Tibial nerve (tissue), 4 donors: Measurements from ENCODE around the gene TEX19. TPM values are rescaled to one million over a fixed set of nuclear protein-coding genes. Genes with fewer than 3 reads are reported as not detected.

Experiments
- DNase-seq, 2 donors: peaks; one replicate each; pipeline ENCODE4 v3.0.0-alpha.2; 2019; ENCODE audit warnings: low spot score in 2 of 2
- H3K27ac ChIP-seq, 4 donors: fragments of 200-600 bp; sonication (generic) in 3 of 4; one replicate each; pipeline ENCODE4 v1.5.1; 2017 to 2019; ENCODE audit warnings: mild to moderate bottlenecking in 1 of 4
- H3K27me3 ChIP-seq, 2 donors: fragments of 200-600 bp; sonication (generic) in 1 of 2; one replicate each; pipeline versions ENCODE4 v1.5.1 to v1.6.0; 2017 to 2019
- H3K36me3 ChIP-seq, 3 donors: fragments of 200-600 bp; sonication (generic); one replicate each; pipeline ENCODE4 v1.5.1; 2018 to 2019
- H3K4me1 ChIP-seq, 4 donors: fragments of 200-600 bp; sonication (generic) in 3 of 4; one replicate each; pipeline ENCODE4 v1.5.1; 2017 to 2019
- H3K4me3 ChIP-seq, 4 donors: fragments of 200-600 bp; sonication (generic) in 3 of 4; one replicate each; pipeline ENCODE4 v1.5.1; 2017 to 2019; ENCODE audit warnings: mild to moderate bottlenecking in 1 of 4, moderate library complexity in 1 of 4
- H3K9me3 ChIP-seq, 4 donors: fragments of 200-600 bp; sonication (generic) in 3 of 4; one replicate each; pipeline ENCODE4 v1.5.1; 2017 to 2019
- EP300 ChIP-seq, 2 donors: sonication (generic); formaldehyde crosslinking; IDR thresholded peaks; one replicate each; pipeline ENCODE4 v1.6.1; 2017; ENCODE audit warnings: antibody characterized with exemption in 2 of 2, mild to moderate bottlenecking in 1 of 2
- POLR2A ChIP-seq, 2 donors: fragments of 450-650 bp; IDR thresholded peaks; one replicate each; pipeline ENCODE4 v1.6.1; 2017; ENCODE audit warnings: antibody characterized with exemption in 2 of 2, mild to moderate bottlenecking in 2 of 2, moderate library complexity in 2 of 2
- WGBS, 2 donors: methylation state at CpG; one replicate each; pipeline ENCODE4 v1.1.5; 2018; 5-methylcytosine and 5-hydroxymethylcytosine counted together
- total RNA-seq, 4 donors: library from RNA; depleted of rRNA; stranded (reverse); fragments of >200 nt; gene quantifications; one replicate each; pipeline ENCODE4 v1.1.0, GENCODE V29; 2016
- TF ChIP-seq, protein P1 (sequence below), 5 experiments: fragments of 200-600 bp in 3 of 5; fragments of 450-650 bp in 2 of 5; sonication (generic) in 3 of 5; IDR thresholded peaks; one replicate each; pipeline ENCODE4 v1.5.1; 2016 to 2019; ENCODE audit warnings: antibody characterized with exemption in 5 of 5, mild to moderate bottlenecking in 3 of 5, moderate library complexity in 2 of 5

The TEX19 gene
- total RNA-seq, 4 donors from 2014 or later, result not detected

DNA sequence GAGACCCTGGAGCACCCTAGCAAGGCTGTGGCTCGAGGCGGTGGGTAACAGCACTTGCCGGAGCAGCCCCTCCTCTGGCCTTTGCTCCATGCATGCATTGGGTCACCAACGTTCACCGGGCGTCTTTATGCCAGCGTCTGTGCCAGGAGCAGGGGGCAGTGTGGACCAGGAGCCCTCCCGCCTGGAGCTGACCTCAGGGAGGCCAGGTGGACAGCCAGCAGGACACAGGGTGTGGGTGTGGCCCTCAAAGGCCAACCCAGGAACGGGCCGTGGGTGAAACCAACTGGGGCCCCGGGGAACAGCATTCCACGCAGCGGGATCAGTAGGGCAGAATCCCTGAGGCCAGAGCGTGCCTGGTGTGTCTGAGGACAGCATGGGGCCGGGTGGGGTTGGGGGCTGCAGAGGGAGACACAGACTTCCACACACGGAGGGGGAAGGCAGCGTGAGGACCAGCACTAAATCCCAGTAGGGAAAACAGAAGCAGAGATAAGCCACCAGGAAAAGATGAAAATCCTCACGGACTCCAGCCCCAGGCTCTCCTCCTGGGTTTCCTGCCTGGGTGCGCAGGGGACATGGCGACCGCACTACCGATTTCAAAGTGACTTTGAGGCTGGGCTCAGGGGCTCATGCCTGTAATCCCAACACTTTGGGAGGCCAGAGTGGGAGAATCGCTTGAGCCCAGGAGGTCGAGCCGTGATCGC, 38.8 kb upstream of the TEX19 start:
- H3K4me1 ChIP-seq, result peaks cover 0 to 26% (median 11%) of the 10 kb centered on the region in 4 donors
- 70 to 71% methylated on average over 21 to 26 of the region's 26 CpGs for WGBS, 2 donors
- H3K4me3 ChIP-seq, result no peak overlapping the region
- no peak for TF ChIP-seq POLR2A (IDR thresholded peaks at IDR 0.05)
- no peak for TF ChIP-seq EP300 (IDR thresholded peaks at IDR 0.05)
- TF ChIP-seq, protein P1, sequence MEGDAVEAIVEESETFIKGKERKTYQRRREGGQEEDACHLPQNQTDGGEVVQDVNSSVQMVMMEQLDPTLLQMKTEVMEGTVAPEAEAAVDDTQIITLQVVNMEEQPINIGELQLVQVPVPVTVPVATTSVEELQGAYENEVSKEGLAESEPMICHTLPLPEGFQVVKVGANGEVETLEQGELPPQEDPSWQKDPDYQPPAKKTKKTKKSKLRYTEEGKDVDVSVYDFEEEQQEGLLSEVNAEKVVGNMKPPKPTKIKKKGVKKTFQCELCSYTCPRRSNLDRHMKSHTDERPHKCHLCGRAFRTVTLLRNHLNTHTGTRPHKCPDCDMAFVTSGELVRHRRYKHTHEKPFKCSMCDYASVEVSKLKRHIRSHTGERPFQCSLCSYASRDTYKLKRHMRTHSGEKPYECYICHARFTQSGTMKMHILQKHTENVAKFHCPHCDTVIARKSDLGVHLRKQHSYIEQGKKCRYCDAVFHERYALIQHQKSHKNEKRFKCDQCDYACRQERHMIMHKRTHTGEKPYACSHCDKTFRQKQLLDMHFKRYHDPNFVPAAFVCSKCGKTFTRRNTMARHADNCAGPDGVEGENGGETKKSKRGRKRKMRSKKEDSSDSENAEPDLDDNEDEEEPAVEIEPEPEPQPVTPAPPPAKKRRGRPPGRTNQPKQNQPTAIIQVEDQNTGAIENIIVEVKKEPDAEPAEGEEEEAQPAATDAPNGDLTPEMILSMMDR (IDR thresholded peaks at IDR 0.05), result no peak
- no peaks in the 10 kb centered on the region for H3K9me3 ChIP-seq
- H3K36me3 ChIP-seq, result no peaks in the 10 kb centered on the region
- H3K27me3 ChIP-seq, result peaks cover 0 to 33% of the 10 kb centered on the region in 2 donors
- no peak overlapping the region for H3K27ac ChIP-seq
- no peak for DNase-seq

DNA sequence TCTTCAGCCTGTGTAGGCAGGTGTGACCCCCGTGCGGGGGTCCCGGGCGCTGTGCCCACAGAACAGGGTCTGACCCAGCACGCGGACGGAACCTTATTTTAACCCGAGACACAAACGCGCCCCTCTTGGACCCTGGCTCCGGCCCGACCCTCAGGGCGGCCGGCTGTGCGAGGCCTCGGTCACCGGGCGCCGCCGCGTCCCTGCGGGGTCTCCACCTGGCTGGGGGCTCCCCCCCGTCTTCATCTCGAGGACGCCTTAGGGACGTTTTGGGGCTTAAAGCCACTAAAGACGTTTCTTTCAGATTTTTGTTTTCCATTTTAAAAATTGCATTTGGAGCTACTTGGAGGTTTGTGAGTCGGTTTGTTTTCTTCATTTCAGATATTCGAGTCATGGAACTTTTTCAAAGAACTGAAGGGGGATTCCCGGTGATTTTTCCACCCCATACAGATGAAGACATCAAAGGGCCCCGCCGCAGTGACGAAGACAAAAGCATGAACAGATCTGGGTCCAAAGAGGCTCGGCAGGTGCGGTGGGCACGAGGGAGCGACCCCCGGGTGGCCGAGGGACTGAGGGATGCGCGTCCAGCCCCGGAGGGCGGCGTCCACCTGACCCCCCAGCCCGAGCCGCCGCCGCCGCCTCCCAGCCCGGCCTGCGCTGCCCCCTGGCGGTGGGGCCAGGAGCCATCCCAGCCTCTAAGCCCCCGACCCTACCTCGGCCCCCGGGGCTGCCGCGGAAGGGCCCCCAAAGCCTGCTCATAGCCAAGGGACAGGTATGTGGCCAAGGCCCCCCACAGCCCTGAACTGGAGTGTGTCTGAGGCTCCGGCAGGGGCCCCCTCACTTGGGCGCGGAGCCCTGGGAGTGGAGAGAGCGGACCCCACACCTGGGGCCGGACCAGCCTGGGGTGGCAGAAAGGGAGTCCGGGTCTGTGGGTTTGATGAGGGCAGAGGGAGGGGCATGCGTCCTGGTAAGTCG, 37.8 kb upstream of the TEX19 start:
- TF ChIP-seq, protein P1 (IDR thresholded peaks at IDR 0.05), result peak; percentile 93 to 99 (median 97)
- TF ChIP-seq EP300 (IDR thresholded peaks at IDR 0.05), result no peak
- no peak for TF ChIP-seq POLR2A (IDR thresholded peaks at IDR 0.05)
- Histone ChIP-seq H3K9me3 (no peaks in the 10 kb centered on the region), H3K4me3 (peak overlapping the region in 1 of 4 donors; percentile 34), H3K36me3 (no peaks in the 10 kb centered on the region), H3K27ac (no peak overlapping the region), H3K27me3 (peaks cover 0 to 23% of the 10 kb centered on the region in 2 donors), H3K4me1 (peaks cover 0 to 16% (median 5%) of the 10 kb centered on the region in 4 donors)
- 42 to 49% methylated on average over 56 to 65 of the region's 65 CpGs for WGBS, 2 donors
- DNase-seq, result no peak

DNA sequence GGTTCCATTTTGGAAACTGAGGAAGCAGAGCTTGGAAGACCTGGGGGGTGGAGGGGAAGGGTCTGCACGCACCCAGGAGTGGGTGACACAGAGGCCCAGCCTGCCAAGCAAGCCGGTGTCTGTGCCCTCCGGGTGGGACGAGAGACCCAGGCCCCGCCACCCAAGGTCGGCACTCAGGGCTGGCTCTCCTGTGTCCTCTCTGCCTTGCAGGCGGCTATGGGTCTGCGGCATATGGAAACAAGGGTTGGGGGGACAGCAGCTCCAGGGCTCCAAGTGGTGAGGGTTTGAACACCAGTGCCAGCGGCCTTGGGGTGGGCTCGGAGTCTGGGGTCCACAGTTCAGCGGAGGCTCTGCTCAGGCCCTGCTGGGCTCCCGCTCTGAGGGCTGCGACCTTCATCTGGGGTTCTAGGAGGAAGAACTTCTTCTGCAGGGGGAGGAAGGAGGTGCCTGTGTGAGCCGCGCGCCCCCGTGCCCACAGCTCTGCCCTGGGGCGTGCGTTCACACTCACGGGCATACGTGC, 37.0 kb upstream of the TEX19 start:
- Histone ChIP-seq H3K27ac (no peak overlapping the region), H3K4me3 (no peak overlapping the region), H3K4me1 (peaks cover 0 to 12% (median 4%) of the 10 kb centered on the region in 4 donors), H3K27me3 (peaks cover 0 to 24% of the 10 kb centered on the region in 2 donors), H3K9me3 (no peaks in the 10 kb centered on the region), H3K36me3 (no peaks in the 10 kb centered on the region)
- TF ChIP-seq, protein P1 (IDR thresholded peaks at IDR 0.05), result no peak
- no peak for TF ChIP-seq EP300 (IDR thresholded peaks at IDR 0.05)
- no peak for TF ChIP-seq POLR2A (IDR thresholded peaks at IDR 0.05)
- DNase-seq, result no peak
- WGBS, 2 donors, result 68 to 74% methylated on average over 13 to 21 of the region's 21 CpGs

DNA sequence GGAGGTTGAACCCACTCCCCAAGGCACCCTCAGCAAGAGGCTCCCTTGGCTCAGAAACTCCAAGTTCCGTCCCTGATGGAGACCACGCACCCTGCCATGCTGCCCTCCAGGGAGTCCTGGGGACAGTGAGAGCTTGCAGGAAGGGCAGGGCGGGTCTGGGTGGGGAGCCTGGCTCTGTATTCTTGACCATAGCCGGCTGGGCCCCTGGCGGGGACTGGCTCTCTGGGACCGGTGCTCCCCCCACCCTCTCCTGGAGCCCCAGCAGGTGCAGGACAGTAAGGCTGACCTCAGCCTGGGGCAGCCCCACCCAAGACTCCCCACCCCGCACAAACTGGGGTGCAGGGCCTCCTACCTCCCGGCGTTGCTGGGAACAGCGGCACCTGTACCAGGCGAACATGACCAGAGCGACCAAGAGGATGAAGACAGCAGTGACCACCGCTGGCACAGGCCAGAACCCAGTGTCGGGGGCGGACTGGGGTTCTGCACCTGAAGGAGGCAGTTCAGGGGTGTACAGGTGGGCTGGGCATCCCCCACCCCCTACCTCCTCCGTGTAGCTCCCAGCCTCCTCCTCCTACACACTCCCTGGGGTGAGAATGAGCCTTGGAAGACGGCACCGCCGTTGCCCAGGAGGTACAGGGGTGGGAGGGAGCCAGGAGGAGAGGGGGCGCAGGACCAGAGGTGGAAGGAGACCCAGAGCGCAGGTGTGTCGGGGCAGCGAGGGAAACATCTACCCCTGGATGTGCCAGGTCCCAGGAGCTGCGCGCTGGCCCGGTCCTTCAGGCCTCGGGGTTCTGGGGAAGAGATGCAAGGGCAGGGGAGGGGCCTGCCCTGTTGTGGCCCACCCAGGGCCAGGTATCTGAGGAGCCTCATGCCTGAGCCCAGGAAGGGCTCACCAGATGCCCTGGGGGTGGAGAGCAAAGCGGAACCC, 36.3 kb upstream of the TEX19 start:
- Histone ChIP-seq H3K36me3 (no peaks in the 10 kb centered on the region), H3K27me3 (peaks cover 0 to 32% of the 10 kb centered on the region in 2 donors), H3K27ac (no peak overlapping the region), H3K9me3 (no peaks in the 10 kb centered on the region), H3K4me1 (peaks cover 0 to 12% (median 4%) of the 10 kb centered on the region in 4 donors), H3K4me3 (no peak overlapping the region)
- no peak for DNase-seq
- TF ChIP-seq EP300 (IDR thresholded peaks at IDR 0.05) (no peak), POLR2A (IDR thresholded peaks at IDR 0.05) (no peak)
- TF ChIP-seq, protein P1 (IDR thresholded peaks at IDR 0.05), result no peak
- WGBS, 2 donors, result 71 to 72% methylated on average over 20 to 24 of the region's 28 CpGs
